ENCODE data around the gene LACTB. TPM values are rescaled to one million over a fixed set of nuclear protein-coding genes. Genes with fewer than 3 reads are reported as not detected.

The LACTB gene
- total RNA-seq, 1 donor from 2014 or later, result 11.2 TPM

DNA sequence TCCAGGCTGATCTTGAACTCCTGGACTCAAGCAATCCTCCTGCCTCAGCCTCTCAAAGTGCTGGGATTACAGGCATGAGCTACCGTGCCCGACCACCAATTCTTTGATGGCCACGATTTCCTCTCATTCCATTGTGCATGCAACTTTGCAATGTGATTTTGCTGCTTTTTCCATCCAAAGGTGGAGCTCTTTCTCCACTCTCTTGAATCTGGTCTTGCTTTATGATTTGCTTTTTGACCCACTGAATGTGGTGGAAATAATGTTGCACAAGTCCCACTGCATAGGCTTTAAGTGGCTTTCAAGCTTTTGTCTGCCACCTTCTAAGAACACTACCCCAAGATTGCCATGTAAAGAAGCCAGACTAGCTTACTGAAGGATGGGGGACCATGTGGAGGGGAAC is 25.0 kb downstream of the LACTB start:
- H3K27me3 Mint-ChIP-seq (ENCODE audit: unreplicated experiment), result no peaks in the 10 kb centered on the region
- peaks cover 12% of the 10 kb centered on the region for H3K9me3 Mint-ChIP-seq (ENCODE audit: unreplicated experiment)
- peaks cover 32% of the 10 kb centered on the region for H3K36me3 Mint-ChIP-seq (ENCODE audit: unreplicated experiment)
- peaks cover 4% of the 10 kb centered on the region for H3K4me1 Mint-ChIP-seq (ENCODE audit: unreplicated experiment)
- no peak overlapping the region for H3K4me3 Mint-ChIP-seq (ENCODE audit: unreplicated experiment)
- no peak for DNase-seq (ENCODE audit: extremely low spot score, unreplicated experiment)
- peak; percentile 32 for TF ChIP-seq CTCF (IDR thresholded peaks at IDR 0.05)
- H3K27ac Mint-ChIP-seq (ENCODE audit: unreplicated experiment), result no peak overlapping the region

GRCh38 chr15:63151665-63152064 is 30.0 kb downstream of the LACTB start:
- Mint-ChIP-seq H3K4me1 (ENCODE audit: unreplicated experiment) (peaks cover 20% of the 10 kb centered on the region), H3K9me3 (ENCODE audit: unreplicated experiment) (no peaks in the 10 kb centered on the region), H3K27ac (ENCODE audit: unreplicated experiment) (no peak overlapping the region), H3K4me3 (ENCODE audit: unreplicated experiment) (no peak overlapping the region), H3K27me3 (ENCODE audit: unreplicated experiment) (no peaks in the 10 kb centered on the region), H3K36me3 (ENCODE audit: unreplicated experiment) (peaks cover 37% of the 10 kb centered on the region)
- DNase-seq (ENCODE audit: extremely low spot score, unreplicated experiment), result no peak
- no peak for TF ChIP-seq CTCF (IDR thresholded peaks at IDR 0.05)

DNA sequence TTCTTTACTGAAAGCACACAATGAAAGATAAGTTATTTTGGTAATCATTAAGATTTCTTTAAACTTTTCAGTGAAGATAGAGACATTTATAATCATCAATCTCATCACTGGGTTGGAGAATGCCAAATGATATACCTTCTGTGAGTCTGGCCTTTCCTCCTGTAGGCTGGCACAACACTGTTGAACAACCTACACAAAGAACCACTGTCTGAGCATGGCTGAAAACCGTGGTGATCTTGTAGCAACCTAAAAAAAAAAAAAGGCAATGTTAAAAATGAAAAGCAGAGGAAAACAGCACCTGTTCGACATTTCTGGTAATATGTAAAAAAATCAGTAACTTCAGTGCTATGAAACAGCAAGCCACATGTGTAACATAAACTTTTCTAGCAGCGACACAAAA is 33.8 kb downstream of the LACTB start:
- Mint-ChIP-seq H3K27me3 (ENCODE audit: unreplicated experiment) (no peaks in the 10 kb centered on the region), H3K36me3 (ENCODE audit: unreplicated experiment) (peaks cover 25% of the 10 kb centered on the region), H3K9me3 (ENCODE audit: unreplicated experiment) (no peaks in the 10 kb centered on the region), H3K4me3 (ENCODE audit: unreplicated experiment) (peak overlapping the region; percentile 100), H3K4me1 (ENCODE audit: unreplicated experiment) (peaks cover 25% of the 10 kb centered on the region), H3K27ac (ENCODE audit: unreplicated experiment) (peak overlapping the region; percentile 44)
- TF ChIP-seq CTCF (IDR thresholded peaks at IDR 0.05), result no peak
- no peak for DNase-seq (ENCODE audit: extremely low spot score, unreplicated experiment)

DNA sequence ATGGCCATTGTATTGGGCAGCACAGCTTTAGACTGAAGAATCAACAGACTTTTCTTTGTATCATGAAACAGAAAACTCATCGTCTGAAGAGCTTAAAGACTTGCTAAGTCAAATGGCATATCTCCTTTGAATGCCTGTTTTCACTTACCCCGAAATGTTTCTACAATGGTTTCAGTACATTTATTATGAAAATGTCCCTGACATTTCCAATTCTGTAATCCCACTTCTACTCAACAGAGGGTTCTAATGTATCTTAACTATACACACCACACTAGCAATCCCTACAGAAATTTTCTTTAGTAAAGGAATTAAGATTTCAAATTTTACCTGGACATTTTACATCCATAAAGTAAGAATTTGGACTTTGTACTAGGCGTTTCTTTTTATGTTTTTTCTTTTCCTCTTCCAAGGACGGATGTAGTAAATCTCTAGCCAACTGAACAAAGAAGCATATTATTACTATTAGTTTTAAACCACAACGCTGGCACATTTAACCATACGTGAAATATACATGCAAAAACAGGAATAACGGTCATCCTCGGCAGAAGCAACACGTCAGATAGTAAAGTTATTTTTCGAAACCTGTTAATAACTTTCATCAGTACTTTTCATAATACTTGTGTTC is 34.5 kb downstream of the LACTB start:
- H3K4me3 Mint-ChIP-seq (ENCODE audit: unreplicated experiment), result peak overlapping the region; percentile 100
- TF ChIP-seq CTCF (IDR thresholded peaks at IDR 0.05), result peak; percentile 31
- H3K4me1 Mint-ChIP-seq (ENCODE audit: unreplicated experiment), result peaks cover 26% of the 10 kb centered on the region
- no peak for DNase-seq (ENCODE audit: extremely low spot score, unreplicated experiment)
- no peaks in the 10 kb centered on the region for H3K27me3 Mint-ChIP-seq (ENCODE audit: unreplicated experiment)
- no peaks in the 10 kb centered on the region for H3K9me3 Mint-ChIP-seq (ENCODE audit: unreplicated experiment)
- peaks cover 25% of the 10 kb centered on the region for H3K36me3 Mint-ChIP-seq (ENCODE audit: unreplicated experiment)
- peak overlapping the region; percentile 99 for H3K27ac Mint-ChIP-seq (ENCODE audit: unreplicated experiment)

GRCh38 chr15:63156755-63157117 is 35.1 kb downstream of the LACTB start:
- Mint-ChIP-seq H3K27me3 (ENCODE audit: unreplicated experiment) (no peaks in the 10 kb centered on the region), H3K4me3 (ENCODE audit: unreplicated experiment) (peak overlapping the region; percentile 100), H3K27ac (ENCODE audit: unreplicated experiment) (peak overlapping the region; percentile 99), H3K36me3 (ENCODE audit: unreplicated experiment) (peaks cover 20% of the 10 kb centered on the region), H3K9me3 (ENCODE audit: unreplicated experiment) (no peaks in the 10 kb centered on the region), H3K4me1 (ENCODE audit: unreplicated experiment) (peaks cover 26% of the 10 kb centered on the region)
- DNase-seq (ENCODE audit: extremely low spot score, unreplicated experiment), result peak; percentile 57
- TF ChIP-seq CTCF (IDR thresholded peaks at IDR 0.05), result no peak

All from osteocyte (in vitro differentiated cells).